ENCODE data around the gene SRSF7. TPM values are rescaled to one million over a fixed set of nuclear protein-coding genes. Genes with fewer than 3 reads are reported as not detected.
A peak's percentile ranks its signal among the peaks of the same experiment; 100 is the strongest.

The SRSF7 gene
- total RNA-seq, 4 donors from 2014 or later = 41.4 to 100 (median 56.8) TPM

- DNase-seq (ENCODE audit: extremely low spot score) = no peak
- intact Hi-C loops (cut with DNase I) = no loop called here
- WGBS = 74% methylated on average over 5 of the region's 5 CpGs
- no peaks in the 10 kb centered on the region for H3K27me3 ChIP-seq
- peaks cover 60 to 75% (median 72%) of the 10 kb centered on the region in 4 donors for H3K4me1 ChIP-seq
- peaks cover 46 to 66% (median 57%) of the 10 kb centered on the region in 4 donors for H3K36me3 ChIP-seq
- H3K4me3 ChIP-seq = no peak overlapping the region
- TF ChIP-seq EP300 (IDR thresholded peaks at IDR 0.05) (no peak), POLR2AphosphoS5 (IDR thresholded peaks at IDR 0.05) (no peak), POLR2A (IDR thresholded peaks at IDR 0.05; ENCODE audit: low read depth) (no peak), CTCF (IDR thresholded peaks at IDR 0.05) (no peak)
- H3K27ac ChIP-seq (replicated peaks in 1 of 4) = peak overlapping the region in 3 of 4 donors; percentile 5 to 37 (median 13)
- H3K9me3 ChIP-seq = no peaks in the 10 kb centered on the region
These were observed 3.3 kb downstream of the SRSF7 start for GRCh38 chr2:38747819-38748218.

GRCh38 chr2:38747007-38747424, 4.1 kb downstream of the SRSF7 start:
- H3K27me3 ChIP-seq = no peaks in the 10 kb centered on the region
- no peak overlapping the region for H3K4me3 ChIP-seq
- H3K27ac ChIP-seq (replicated peaks in 1 of 4) = peak overlapping the region in 3 of 4 donors; percentile 5 to 37 (median 13)
- peaks cover 46 to 74% (median 65%) of the 10 kb centered on the region in 4 donors for H3K36me3 ChIP-seq
- TF ChIP-seq EP300 (IDR thresholded peaks at IDR 0.05) (no peak), CTCF (IDR thresholded peaks at IDR 0.05) (no peak), POLR2A (IDR thresholded peaks at IDR 0.05; ENCODE audit: low read depth) (no peak), POLR2AphosphoS5 (IDR thresholded peaks at IDR 0.05) (no peak)
- intact Hi-C loops (cut with DNase I) = no loop called here
- DNase-seq (ENCODE audit: extremely low spot score) = no peak
- 68% methylated on average over 4 of the region's 4 CpGs for WGBS
- no peaks in the 10 kb centered on the region for H3K9me3 ChIP-seq
- H3K4me1 ChIP-seq = peaks cover 60 to 75% (median 71%) of the 10 kb centered on the region in 4 donors

GRCh38 chr2:38745267-38745666, 5.9 kb downstream of the SRSF7 start:
- Histone ChIP-seq H3K4me1 (peaks cover 59 to 83% (median 78%) of the 10 kb centered on the region in 4 donors), H3K27ac (replicated peaks in 1 of 4) (peak overlapping the region in 1 of 4 donors; percentile 37), H3K4me3 (no peak overlapping the region), H3K27me3 (no peaks in the 10 kb centered on the region), H3K36me3 (peaks cover 46 to 78% (median 66%) of the 10 kb centered on the region in 4 donors), H3K9me3 (no peaks in the 10 kb centered on the region)
- intact Hi-C loops (cut with DNase I) = no loop called here
- TF ChIP-seq CTCF (IDR thresholded peaks at IDR 0.05) (no peak), POLR2A (IDR thresholded peaks at IDR 0.05; ENCODE audit: low read depth) (no peak), EP300 (IDR thresholded peaks at IDR 0.05) (no peak), POLR2AphosphoS5 (IDR thresholded peaks at IDR 0.05) (no peak)
- no peak for DNase-seq (ENCODE audit: extremely low spot score)
- WGBS = 82% methylated on average over 9 of the region's 9 CpGs

- peak overlapping the region in 1 of 4 donors; percentile 29 for H3K27ac ChIP-seq (replicated peaks in 1 of 4)
- TF ChIP-seq POLR2AphosphoS5 (IDR thresholded peaks at IDR 0.05) = no peak
- H3K9me3 ChIP-seq = no peaks in the 10 kb centered on the region
- 32% methylated on average over 2 of the region's 2 CpGs for WGBS
- DNase-seq (ENCODE audit: extremely low spot score) = no peak
- peaks cover 46 to 82% (median 65%) of the 10 kb centered on the region in 4 donors for H3K36me3 ChIP-seq
- peaks cover 53 to 76% (median 73%) of the 10 kb centered on the region in 4 donors for H3K4me1 ChIP-seq
- H3K4me3 ChIP-seq = no peak overlapping the region
- intact Hi-C loops (cut with DNase I) = loop anchor here (5.0 kb wide), 2 partner anchors 162 to 207 kb away; no protein-coding TSS in a partner anchor
- H3K27me3 ChIP-seq = no peaks in the 10 kb centered on the region
These were observed 6.8 kb downstream of the SRSF7 start for GRCh38 chr2:38744399-38744780.

- H3K4me1 ChIP-seq = peaks cover 48 to 71% (median 68%) of the 10 kb centered on the region in 4 donors
- H3K4me3 ChIP-seq = no peak overlapping the region
- WGBS = 84% methylated on average over 3 of the region's 3 CpGs
- intact Hi-C loops (cut with DNase I) = loop anchor here (5.0 kb wide), 2 partner anchors 162 to 207 kb away; no protein-coding TSS in a partner anchor
- DNase-seq (ENCODE audit: extremely low spot score) = no peak
- H3K36me3 ChIP-seq = peaks cover 42 to 78% (median 60%) of the 10 kb centered on the region in 4 donors
- H3K27ac ChIP-seq (replicated peaks in 1 of 4) = peak overlapping the region in 3 of 4 donors; percentile 4 to 48 (median 28)
- TF ChIP-seq POLR2AphosphoS5 (IDR thresholded peaks at IDR 0.05) (no peak), EP300 (IDR thresholded peaks at IDR 0.05) (no peak), POLR2A (IDR thresholded peaks at IDR 0.05; ENCODE audit: low read depth) (no peak), CTCF (IDR thresholded peaks at IDR 0.05) (no peak)
- H3K27me3 ChIP-seq = no peaks in the 10 kb centered on the region
- H3K9me3 ChIP-seq = no peaks in the 10 kb centered on the region
These were observed 7.3 kb downstream of the SRSF7 start for GRCh38 chr2:38743672-38744398.

Data from esophagus muscularis mucosa (tissue), 4 donors.